H1 (cell line): Measurements from ENCODE around the gene SOBP. TPM values are rescaled to one million over a fixed set of nuclear protein-coding genes. Genes with fewer than 3 reads are reported as not detected.

Source experiments
- CTCF ChIA-PET: fragments of 300-600 bp; sonication (Branson Sonifier 250); formaldehyde crosslinking; loops from one replicate; lab custom pipeline; 2021; ENCODE audit not compliant: partially characterized antibody; lab: Charles Lee
- POLR2A ChIA-PET: fragments of 300-600 bp; sonication (Branson Sonifier 250); formaldehyde crosslinking; loops from one replicate; lab custom pipeline; 2021; ENCODE audit warnings: inconsistent platforms; ENCODE audit not compliant: partially characterized antibody; lab: Charles Lee
- DNase-seq, 2 experiments: peaks; one replicate each; pipeline versions ENCODE4 v3.0.0 to v3.0.0-alpha.2; 2010 to 2022; ENCODE audit warnings: low spot score in 2 of 2, low read depth in 1 of 2, mixed read lengths in 1 of 2
- FAIRE-seq: peaks from 2 replicates; lab custom pipeline; 2011; peaks lifted over from hg19 to GRCh38; lab: Jason Lieb, UNC
- H2AFZ ChIP-seq: 2 replicates; pipeline ENCODE4 v1.8.1; 2012; ENCODE audit warnings: low read length, inconsistent platforms
- H2AK5ac ChIP-seq: 2 replicates; pipeline ENCODE4 v1.6.1; 2013; ENCODE audit warnings: low read depth, low read length
- H2BK120ac ChIP-seq: replicated peaks from 2 replicates; pipeline ENCODE3; 2013; ENCODE audit warnings: low read depth, low read length, inconsistent platforms
- H2BK12ac ChIP-seq: 2 replicates; pipeline ENCODE4 v1.6.1; 2013; ENCODE audit warnings: low read depth, low read length
- H2BK15ac ChIP-seq: 2 replicates; pipeline ENCODE4 v1.6.1; 2013; ENCODE audit warnings: low read length
- H2BK20ac ChIP-seq: 2 replicates; pipeline ENCODE4 v1.6.1; 2013; ENCODE audit warnings: low read length
- H2BK5ac ChIP-seq: 2 replicates; pipeline ENCODE4 v1.6.1; 2013; ENCODE audit warnings: low read depth, low read length
- H3K14ac ChIP-seq: 2 replicates; pipeline ENCODE4 v1.6.1; 2013; ENCODE audit warnings: inconsistent platforms; ENCODE audit not compliant: insufficient read length
- H3K18ac ChIP-seq: 2 replicates; pipeline ENCODE4 v1.6.1; 2013; ENCODE audit warnings: low read length; ENCODE audit errors: extremely low read depth
- H3K23ac ChIP-seq: 2 replicates; pipeline ENCODE4 v1.6.1; 2013; ENCODE audit warnings: inconsistent platforms; ENCODE audit not compliant: insufficient read length
- H3K23me2 ChIP-seq: 2 replicates; pipeline ENCODE4 v1.6.1; 2013; ENCODE audit warnings: low read depth, low read length
- H3K27ac ChIP-seq: 2 replicates; pipeline ENCODE4 v1.6.1; 2011; ENCODE audit warnings: low read depth, low read length, inconsistent platforms
- H3K27me3 ChIP-seq, 4 experiments: replicated peaks in 1 of 4; 1 replicate in 1 of 4; 2 replicates in 3 of 4; pipeline versions ENCODE4 v1.6.1 to v1.8.1; 2011 to 2013; ENCODE audit warnings: low read length in 3 of 4, mild to moderate bottlenecking in 3 of 4, inconsistent platforms in 2 of 4, mixed read lengths in 2 of 4, moderate library complexity in 1 of 4; ENCODE audit not compliant: control insufficient read depth in 3 of 4, insufficient read depth in 3 of 4; ENCODE audit errors: extremely low read depth in 1 of 4
- H3K36me3 ChIP-seq, 4 experiments: 2 replicates each; pipeline versions ENCODE4 v1.6.1 to v1.8.1; 2011 to 2013; ENCODE audit warnings: mild to moderate bottlenecking in 4 of 4, low read length in 3 of 4, moderate library complexity in 2 of 4, control low read depth in 1 of 4, inconsistent platforms in 1 of 4; ENCODE audit not compliant: insufficient read depth in 4 of 4, control insufficient read depth in 2 of 4
- H3K4ac ChIP-seq: replicated peaks from 2 replicates; pipeline ENCODE3; 2013; ENCODE audit warnings: low read length, low read depth, mixed read lengths, inconsistent platforms; ENCODE audit not compliant: insufficient read length
- H3K4me1 ChIP-seq, 4 experiments: replicated peaks in 1 of 4; 1 replicate in 1 of 4; 2 replicates in 3 of 4; pipeline versions ENCODE4 v1.6.1 to v1.8.1; 2011 to 2013; ENCODE audit warnings: low read length in 3 of 4, inconsistent platforms in 2 of 4, mixed read lengths in 1 of 4; ENCODE audit not compliant: insufficient read depth in 4 of 4, control insufficient read depth in 3 of 4
- H3K4me2 ChIP-seq, 2 experiments: 2 replicates each; pipeline versions ENCODE4 v1.6.1 to v1.8.1; 2011 to 2013; ENCODE audit warnings: low read depth in 2 of 2, low read length in 2 of 2, control low read depth in 1 of 2, inconsistent platforms in 1 of 2, mild to moderate bottlenecking in 1 of 2; ENCODE audit not compliant: insufficient read depth in 1 of 2
- H3K4me3 ChIP-seq, 4 experiments: fragments of 200-600, 300-600 bp in 1 of 4; sonication (generic), shearing (Covaris generic), sonication (Bioruptor Twin) in 1 of 4; 2 replicates each; pipeline versions ENCODE4 v1.5.1 to v1.8.1; 2011 to 2016; ENCODE audit warnings: low read length in 4 of 4, low read depth in 3 of 4, control low read depth in 2 of 4, inconsistent platforms in 2 of 4, mild to moderate bottlenecking in 2 of 4, mixed read lengths in 1 of 4, moderate library complexity in 1 of 4; ENCODE audit not compliant: insufficient read depth in 2 of 4; ENCODE audit errors: extremely low read depth in 1 of 4
- H3K56ac ChIP-seq: replicated peaks from 2 replicates; pipeline ENCODE3; 2013; ENCODE audit warnings: low read depth, mild to moderate bottlenecking, mixed read lengths, low read length, inconsistent platforms; ENCODE audit not compliant: insufficient read length
- H3K79me1 ChIP-seq: 2 replicates; pipeline ENCODE4 v1.6.1; 2013; ENCODE audit warnings: low read depth, low read length, control low read depth
- H3K79me2 ChIP-seq, 2 experiments: 2 replicates each; pipeline versions ENCODE4 v1.6.1 to v1.8.1; 2012 to 2013; ENCODE audit warnings: low read length in 2 of 2, mild to moderate bottlenecking in 2 of 2, inconsistent platforms in 1 of 2; ENCODE audit not compliant: insufficient read depth in 2 of 2, control insufficient read depth in 1 of 2
- H3K9ac ChIP-seq, 4 experiments: replicated peaks in 1 of 4; 1 replicate in 1 of 4; 2 replicates in 3 of 4; pipeline versions ENCODE4 v1.6.1 to v1.8.1; 2011 to 2013; ENCODE audit warnings: low read depth in 3 of 4, low read length in 3 of 4, control low read depth in 2 of 4, mild to moderate bottlenecking in 2 of 4, moderate library complexity in 2 of 4, inconsistent platforms in 1 of 4; ENCODE audit errors: extremely low read depth in 1 of 4
- H3K9me3 ChIP-seq, 2 experiments: 2 replicates each; pipeline versions ENCODE4 v1.6.1 to v1.8.1; 2012 to 2013; ENCODE audit warnings: mild to moderate bottlenecking in 2 of 2, moderate library complexity in 2 of 2, control low read depth in 1 of 2, inconsistent platforms in 1 of 2, low read depth in 1 of 2, low read length in 1 of 2, mixed read lengths in 1 of 2; ENCODE audit not compliant: insufficient read depth in 2 of 2
- H4K20me1 ChIP-seq, 2 experiments: replicated peaks in 1 of 2; 2 replicates each; pipeline versions ENCODE3 to v1.8.1; 2011 to 2013; ENCODE audit warnings: inconsistent platforms in 2 of 2, low read length in 2 of 2, mild to moderate bottlenecking in 1 of 2; ENCODE audit not compliant: insufficient read depth in 2 of 2, control insufficient read depth in 1 of 2
- H4K5ac ChIP-seq: 2 replicates; pipeline ENCODE4 v1.6.1; 2013; ENCODE audit warnings: low read length, low read depth, mixed read lengths, inconsistent platforms; ENCODE audit not compliant: insufficient read length
- H4K8ac ChIP-seq: 2 replicates; pipeline ENCODE4 v1.8.0; 2013; ENCODE audit warnings: mild to moderate bottlenecking, moderate library complexity, low read length, inconsistent platforms; ENCODE audit not compliant: insufficient read depth; ENCODE audit errors: extremely low read depth
- H4K91ac ChIP-seq: replicated peaks from 2 replicates; pipeline ENCODE3; 2013; ENCODE audit warnings: low read length, mixed read lengths, inconsistent platforms; ENCODE audit not compliant: insufficient read length
- CHD2 ChIP-seq: IDR thresholded peaks from 2 replicates; pipeline ENCODE4 v1.6.1; 2012; ENCODE audit warnings: low read length, improper control_type of control experiment
- FOSL1 ChIP-seq: IDR thresholded peaks from 2 replicates; pipeline ENCODE4 v1.6.1; 2011; ENCODE audit warnings: mild to moderate bottlenecking, low read depth, low read length, moderate library complexity; ENCODE audit not compliant: insufficient read depth
- HDAC6 ChIP-seq: IDR thresholded peaks from one replicate; pipeline ENCODE4 v1.7.1; 2012; ENCODE audit warnings: low read depth, mild to moderate bottlenecking, inconsistent platforms, low read length, moderate library complexity
- KDM1A ChIP-seq: fragments of 200-600, 300-600 bp; sonication (generic); IDR thresholded peaks from 2 replicates; pipeline ENCODE4 v1.7.1; 2016; ENCODE audit warnings: mild to moderate bottlenecking, low read length, borderline replicate concordance
- NANOG ChIP-seq: IDR thresholded peaks from 2 replicates; pipeline ENCODE4 v1.6.1; 2011; ENCODE audit warnings: low read length, low read depth, mild to moderate bottlenecking, inconsistent platforms; ENCODE audit not compliant: insufficient read depth, poor library complexity, severe bottlenecking
- RAD21 ChIP-seq, 2 experiments: IDR thresholded peaks in 1 of 2; conservative IDR thresholded peaks in 1 of 2; 2 replicates each; pipeline ENCODE4 v1.6.1; 2011; ENCODE audit warnings: low read depth in 2 of 2, low read length in 2 of 2, improper control_type of control experiment in 1 of 2, inconsistent platforms in 1 of 2, mild to moderate bottlenecking in 1 of 2, moderate library complexity in 1 of 2
- RFX5 ChIP-seq: IDR thresholded peaks from 2 replicates; pipeline ENCODE4 v1.6.1; 2011; ENCODE audit warnings: low read depth, low read length, improper control_type of control experiment, borderline replicate concordance
- SIRT6 ChIP-seq: IDR thresholded peaks from one replicate; pipeline ENCODE4 v1.7.1; 2012; ENCODE audit warnings: low read length, inconsistent platforms
- SP1 ChIP-seq: IDR thresholded peaks from 2 replicates; pipeline ENCODE4 v1.6.1; 2011; ENCODE audit warnings: low read depth, low read length
- TEAD4 ChIP-seq: IDR thresholded peaks from 2 replicates; pipeline ENCODE4 v1.6.1; 2012; ENCODE audit warnings: low read depth, low read length, inconsistent platforms, mixed read lengths
- WGBS, 2 experiments: shearing (Covaris generic) in 1 of 2; methylation state at CpG; one replicate each; pipeline versions ENCODE4 v1.1.6 to v1.1.7; 2013 to 2015; ENCODE audit warnings: low lambda C conversion rate in 2 of 2, mixed read lengths in 2 of 2, inconsistent platforms in 1 of 2, low coverage in 1 of 2, missing lambda C conversion rate in 1 of 2; ENCODE audit not compliant: insufficient replicate concordance in 2 of 2, insufficient coverage in 1 of 2, insufficient read length in 1 of 2; ENCODE audit errors: extremely low coverage in 1 of 2, missing lambda C conversion rate in 1 of 2; 5-methylcytosine and 5-hydroxymethylcytosine counted together
- polyA plus RNA-seq, 7 experiments: library from polyadenylated mRNA; depleted of rRNA in 3 of 7; stranded (reverse) in 5 of 7; unstranded in 2 of 7; fragments of >200 nt in 5 of 7; fragments of 200-250 nt in 2 of 7; gene quantifications; 1 replicate in 5 of 7; 2 replicates in 1 of 7; 4 replicates in 1 of 7; pipeline versions ENCODE4 v1.2.1 to v1.2.3, GENCODE V29; 2011 to 2013; ENCODE audit warnings: missing spikeins in 2 of 7, mixed read lengths in 2 of 7
- total RNA-seq: library from RNA; stranded (reverse); fragmentation: NEBNext Ultra II Directional; extraction: Animal tissue kit (Norgen Biotek cat#: 25700); gene quantifications from 2 replicates; pipeline ENCODE4 v1.2.1, GENCODE V29; 2021

SOBP gene
- total and polyA plus RNA-seq, 2 of the 8 experiments (the other 6 are each of a cell fraction or from before 2014, with no cell fraction given), result 0.45 to 6.2 TPM

- Histone ChIP-seq H4K20me1 (no peaks in the 10 kb centered on the region), H4K5ac (no peak overlapping the region), H2BK12ac (no peak overlapping the region), H3K4me2 (no peak overlapping the region), H4K91ac (no peak overlapping the region), H2AFZ (no peak overlapping the region), H3K23ac (no peak overlapping the region), H3K27me3 (no peaks in the 10 kb centered on the region), H3K56ac (no peak overlapping the region), H3K18ac (no peak overlapping the region), H4K8ac (no peak overlapping the region), H3K14ac (no peak overlapping the region), H3K79me1 (no peaks in the 10 kb centered on the region), H3K4me1 (peaks cover 2 to 18% (median 12%) of the 10 kb centered on the region in 4 experiments; a peak in 6 of 7 replicates), H3K79me2 (no peaks in the 10 kb centered on the region), H2BK120ac (no peak overlapping the region), H3K9ac (no peak overlapping the region), H3K9me3 (no peaks in the 10 kb centered on the region), H3K36me3 (no peaks in the 10 kb centered on the region), H2BK20ac (no peak overlapping the region), H3K23me2 (no peaks in the 10 kb centered on the region; the same call in 1 of the 2 replicates), H3K27ac (no peak overlapping the region), H2AK5ac (no peak overlapping the region), H3K4ac (no peak overlapping the region), H3K4me3 (no peak overlapping the region), H2BK15ac (no peak overlapping the region)
- FAIRE-seq (peak; percentile 58), DNase-seq (no peak)
- POLR2A ChIA-PET, result interaction anchor here (0.7 to 1.2 kb wide), 2 partner anchors 48 to 71 kb away, joined by 3 read pairs; no protein-coding TSS in a partner anchor
- WGBS, 2 experiments, result 74% methylated on average over 6 of the region's 6 CpGs; no CpG with 5 or more reads in 1 of the 2 experiments
- TF ChIP-seq TEAD4, result no peak
- no peak for TF ChIP-seq RAD21 (IDR thresholded peaks at IDR 0.05 in 1 of 2, conservative IDR thresholded peaks at IDR 0.05 in 1 of 2; ENCODE audit: low read depth in 2 of 2, low read length in 2 of 2)
- TF ChIP-seq NANOG, result no peak
- TF ChIP-seq SP1, result no peak
- no peak for TF ChIP-seq SIRT6
- no peak for TF ChIP-seq CHD2
- TF ChIP-seq HDAC6, result no peak
- TF ChIP-seq KDM1A, result no peak
- no peak for TF ChIP-seq FOSL1
- TF ChIP-seq RFX5, result no peak
- TF ChIP-seq, all 59 proteins: peak for 0
- H2BK5ac ChIP-seq, result no peak overlapping the region
- CTCF ChIA-PET, result interaction anchor here (1.3 kb wide), 1 partner anchor 218 kb away, joined by 4 read pairs; no protein-coding TSS in a partner anchor
These were observed 46.5 kb downstream of the SOBP start for GRCh38 chr6:107536180-107536961.
